ENCODE results near the gene LMNB1.
"Not testable (repeated sequence)": the region's sequence is repeated elsewhere in the genome, so short reads cannot be mapped to it uniquely, and the experiment has no call there.

LMNB1 gene

DNA sequence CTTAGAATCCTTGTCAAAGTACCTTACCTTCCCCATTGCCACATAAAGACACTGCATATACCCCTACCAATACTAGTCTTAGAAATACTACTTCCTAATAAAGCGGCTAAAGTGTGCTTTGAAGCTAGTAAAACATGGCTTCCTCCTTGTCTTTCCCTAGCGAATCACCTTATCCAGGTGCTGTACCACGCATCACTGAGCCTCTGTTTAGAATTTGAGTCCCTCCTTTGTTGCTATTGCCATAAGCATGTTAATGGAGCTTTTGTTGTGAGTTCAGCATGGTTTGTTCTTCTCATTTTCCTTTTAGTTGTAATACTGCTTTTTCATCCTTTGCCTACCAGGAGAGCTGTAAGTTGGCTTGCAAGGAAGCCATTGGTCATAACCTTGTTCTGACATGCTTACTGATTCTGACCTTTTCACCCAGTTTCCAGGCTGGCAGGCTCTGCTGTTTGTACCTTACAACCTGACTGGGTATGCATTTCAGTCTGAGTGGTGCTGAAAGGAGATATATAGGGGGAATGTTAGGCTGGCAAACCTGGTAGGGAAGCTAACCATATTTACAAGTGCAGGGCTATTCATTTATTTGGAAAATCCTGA lies 49.8 kb downstream of the LMNB1 start:
- no peak for TF ChIP-seq CTCF (IDR thresholded peaks at IDR 0.05)
- no peak for DNase-seq (ENCODE audit: low spot score)

DNA sequence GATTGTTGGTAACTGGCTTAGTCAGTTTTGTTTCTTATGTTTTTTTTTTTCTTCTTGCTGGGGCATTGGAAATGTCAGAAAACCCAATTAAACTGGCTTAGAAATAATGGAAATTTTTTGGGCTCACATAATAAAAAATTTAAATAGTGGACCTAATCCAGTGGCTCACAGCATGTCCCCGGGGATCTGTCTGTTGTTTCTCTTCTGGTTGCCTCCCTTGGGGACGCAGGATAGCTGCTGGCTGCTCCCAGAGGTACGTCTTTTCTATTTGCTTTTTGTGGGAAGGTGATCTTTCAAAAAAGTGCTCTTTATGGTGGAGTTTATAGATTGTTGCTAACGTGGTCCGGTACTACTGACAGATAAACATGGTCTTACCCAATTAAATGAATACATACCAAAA lies 52.2 kb downstream of the LMNB1 start:
- Histone ChIP-seq H3K4me3 (no peak overlapping the region), H3K27ac (no peak overlapping the region)
- no peak for TF ChIP-seq CTCF (IDR thresholded peaks at IDR 0.05)
- DNase-seq (ENCODE audit: low spot score), result no peak

More for the DNA sequence above, 49.8 kb downstream of the LMNB1 start:
- Histone ChIP-seq H3K27ac (no peak overlapping the region), H3K4me3 (no peak overlapping the region)

- Histone ChIP-seq H3K27ac (no peak overlapping the region), H3K4me3 (no peak overlapping the region)
- no peak for DNase-seq (ENCODE audit: low spot score)
- no peak for TF ChIP-seq CTCF (IDR thresholded peaks at IDR 0.05)
Observed at GRCh38 chr5:126830061-126830460, 53.1 kb downstream of the LMNB1 start.

DNA sequence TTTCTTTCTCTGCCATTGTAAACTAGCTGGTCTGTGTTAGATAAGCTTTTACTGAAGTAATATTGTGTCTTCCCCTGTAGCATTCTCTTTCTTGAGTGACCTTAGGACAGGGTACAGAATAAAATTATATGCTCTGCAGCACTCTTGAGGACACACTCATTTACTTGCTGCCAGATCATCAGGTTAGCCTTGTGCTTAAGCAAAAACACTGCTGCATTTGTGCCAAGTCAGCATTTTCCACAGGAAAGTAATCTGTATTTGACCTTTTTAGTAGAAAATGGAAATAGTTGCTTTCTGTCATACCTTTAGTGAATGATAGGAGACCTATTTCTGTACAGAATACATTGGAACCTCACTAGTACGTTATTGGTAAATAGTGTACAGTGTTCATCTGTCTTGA lies 54.2 kb downstream of the LMNB1 start:
- DNase-seq (ENCODE audit: low spot score), result no peak
- no peak for TF ChIP-seq CTCF (IDR thresholded peaks at IDR 0.05)
- Histone ChIP-seq H3K4me3 (no peak overlapping the region), H3K27ac (no peak overlapping the region)

GRCh38 chr5:126836778-126837177 lies 59.8 kb downstream of the LMNB1 start:
- no peak for DNase-seq (ENCODE audit: low spot score)
- no peak for TF ChIP-seq CTCF (IDR thresholded peaks at IDR 0.05)
- no peak overlapping the region for H3K4me3 ChIP-seq
- H3K27ac ChIP-seq, result no peak overlapping the region

DNA sequence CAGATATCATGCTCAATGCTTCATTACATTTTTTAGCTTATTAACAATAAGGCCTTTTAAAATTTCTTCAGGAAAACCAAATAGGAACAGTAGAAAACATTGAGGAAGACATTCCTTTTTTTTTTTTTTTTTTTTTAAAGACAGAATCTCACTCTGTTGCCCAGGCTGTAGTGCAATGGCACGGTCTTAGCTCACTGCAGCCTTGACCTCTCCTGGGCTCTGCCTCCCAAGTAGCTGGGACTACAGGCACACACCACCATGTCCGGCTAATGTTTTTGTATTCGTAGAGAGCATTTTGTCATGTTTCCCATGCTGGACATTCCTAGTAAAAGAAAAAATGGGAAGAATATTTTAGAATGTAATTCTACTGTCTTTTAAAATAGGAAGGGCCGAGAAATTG lies 60.3 kb downstream of the LMNB1 start:
- no peak for TF ChIP-seq CTCF (IDR thresholded peaks at IDR 0.05)
- no peak overlapping the region for H3K27ac ChIP-seq
- no peak for DNase-seq (ENCODE audit: low spot score)
- H3K4me3 ChIP-seq, result no peak overlapping the region

DNA sequence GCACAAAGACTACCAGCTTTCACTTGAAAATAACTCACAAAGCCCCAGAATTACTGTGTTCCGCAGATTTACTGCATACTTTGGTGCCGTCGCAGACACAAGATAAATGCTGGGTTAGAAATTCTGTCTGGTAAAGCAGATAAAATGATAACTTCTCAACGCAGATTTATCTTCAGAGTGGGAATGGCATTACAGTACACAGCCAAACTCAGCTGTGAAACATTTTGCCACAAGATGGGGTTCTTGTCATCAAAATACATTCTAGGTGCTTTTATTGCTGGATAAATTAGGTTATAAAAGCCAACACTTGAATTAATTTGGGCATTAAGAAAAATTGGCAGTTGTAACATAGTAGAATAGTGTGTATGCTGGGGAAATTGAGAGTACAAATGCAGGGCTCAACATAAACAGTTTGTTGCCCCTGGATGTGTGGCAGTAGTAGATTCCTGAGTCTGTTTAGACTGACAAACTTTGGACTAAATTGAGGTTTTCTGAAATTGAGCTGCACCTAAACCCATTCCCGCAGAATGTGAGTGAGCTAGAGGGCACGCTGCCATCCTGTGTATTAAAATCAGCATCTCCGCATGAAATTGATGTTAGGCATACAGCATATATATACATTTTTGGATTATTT lies 61.1 kb downstream of the LMNB1 start:
- DNase-seq (ENCODE audit: low spot score), result no peak
- no peak overlapping the region for H3K4me3 ChIP-seq
- H3K27ac ChIP-seq, result no peak overlapping the region
- no peak for TF ChIP-seq CTCF (IDR thresholded peaks at IDR 0.05)

DNA sequence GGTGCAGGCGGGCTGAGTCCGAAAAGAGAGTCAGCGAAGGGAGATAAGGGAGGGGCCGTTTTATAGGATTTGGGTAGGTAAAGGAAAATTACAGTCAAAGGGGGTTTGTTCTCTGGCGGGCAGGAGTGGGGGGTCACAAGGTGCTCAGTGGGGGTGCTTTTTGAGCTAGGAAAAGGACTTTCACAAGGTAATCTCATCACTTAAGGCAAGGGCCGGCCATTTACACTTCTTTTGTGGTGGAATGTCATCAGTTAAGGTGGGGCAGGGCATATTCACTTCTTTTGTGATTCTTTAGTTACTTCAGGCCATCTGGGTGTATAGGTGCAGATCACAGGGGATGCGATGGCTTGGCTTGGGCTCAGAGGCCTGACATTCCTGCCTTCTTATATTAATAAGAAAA lies 62.5 kb downstream of the LMNB1 start:
- not testable (repeated sequence) for H3K4me3 ChIP-seq; H3K27ac ChIP-seq; DNase-seq (ENCODE audit: low spot score)

DNA sequence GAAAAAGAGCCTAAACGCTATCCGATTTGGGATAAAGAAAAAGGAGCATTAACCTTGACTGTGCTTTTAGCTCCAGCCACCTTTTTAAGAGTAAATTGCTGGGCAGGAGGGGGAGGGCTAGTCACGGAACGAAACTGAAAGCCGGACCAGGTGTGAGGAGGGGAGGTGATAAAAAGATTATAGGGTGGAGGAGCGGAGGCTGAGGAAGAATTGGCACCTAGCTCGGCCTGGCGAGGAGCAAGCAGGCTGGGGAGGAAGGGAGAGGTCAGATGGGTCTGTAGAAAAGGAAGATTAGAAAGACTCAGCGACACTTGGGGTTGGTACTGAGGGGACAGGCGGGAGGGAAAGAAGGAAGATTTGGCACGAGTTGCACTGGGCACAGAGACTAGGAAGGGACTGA lies 66.4 kb downstream of the LMNB1 start:
- not testable (repeated sequence) for DNase-seq (ENCODE audit: low spot score); H3K4me3 ChIP-seq; H3K27ac ChIP-seq

GRCh38 chr5:126845470-126846070 lies 68.6 kb downstream of the LMNB1 start:
- not testable (repeated sequence) for DNase-seq (ENCODE audit: low spot score); H3K27ac ChIP-seq
- H3K4me3 ChIP-seq, result peak overlapping the region; percentile 30

Data from coronary artery (tissue), 2 donors.